Stomach (tissue), 9 donors: ENCODE results near the gene KSR2. TPM values are rescaled to one million over a fixed set of nuclear protein-coding genes. Genes with fewer than 3 reads are reported as not detected.

Source experiments
- DNase-seq, 2 donors: peaks; one replicate each; pipeline versions ENCODE4 v3.0.0 to v3.0.0-alpha.2; 2013 to 2019
- H3K27ac ChIP-seq, 5 donors: fragments of 200-600 bp in 4 of 5; sonication (generic) in 4 of 5; one replicate each; pipeline ENCODE4 v1.5.1; 2013 to 2019; ENCODE audit warnings: mild to moderate bottlenecking in 1 of 5, moderate library complexity in 1 of 5
- H3K27me3 ChIP-seq, 3 donors: fragments of 200-600 bp; sonication (generic); one replicate each; pipeline ENCODE4 v1.5.1; 2017 to 2019; ENCODE audit warnings: mixed run types in 1 of 3
- H3K36me3 ChIP-seq, 4 donors: fragments of 200-600 bp; sonication (generic); 1 replicate in 3 of 4; 2 replicates in 1 of 4; pipeline ENCODE4 v1.5.1; 2016 to 2019
- H3K4me1 ChIP-seq, 4 donors: fragments of 200-600 bp; sonication (generic); one replicate each; pipeline ENCODE4 v1.5.1; 2016 to 2019
- H3K4me3 ChIP-seq, 4 donors: fragments of 200-600 bp; sonication (generic) in 3 of 4; one replicate each; pipeline ENCODE4 v1.5.1; 2016 to 2019; ENCODE audit warnings: mild to moderate bottlenecking in 1 of 4
- H3K9me3 ChIP-seq, 4 donors: fragments of 200-600 bp; sonication (generic); one replicate each; pipeline ENCODE4 v1.5.1; 2016 to 2019
- EP300 ChIP-seq: sonication (generic); formaldehyde crosslinking; IDR thresholded peaks from one replicate; pipeline ENCODE4 v1.6.1; 2017; ENCODE audit warnings: antibody characterized with exemption
- POLR2A ChIP-seq, 4 donors: fragments of 450-650 bp; IDR thresholded peaks; one replicate each; pipeline ENCODE4 v1.6.1; 2016; ENCODE audit warnings: antibody characterized with exemption in 4 of 4, control low read depth in 2 of 4, mild to moderate bottlenecking in 1 of 4, moderate library complexity in 1 of 4
- POLR2AphosphoS5 ChIP-seq, 3 donors: sonication (generic); formaldehyde crosslinking; IDR thresholded peaks; one replicate each; pipeline ENCODE4 v1.6.1; 2016; ENCODE audit warnings: antibody characterized with exemption in 3 of 3
- WGBS, 5 donors: extraction: QIAGEN DNeasy Blood & Tissue Kit in 3 of 5; methylation state at CpG; one replicate each; pipeline versions ENCODE4 v1.1.5 to v1.1.7; 2013 to 2018; 5-methylcytosine and 5-hydroxymethylcytosine counted together
- intact Hi-C: fragments of 100-400 bp; cut with DNase I; formaldehyde crosslinking; loops from one replicate; pipeline ENCODE4 v1.15.1; 2023; ENCODE audit warnings: low total_unique reads
- polyA plus RNA-seq, 3 donors: library from polyadenylated mRNA; stranded (reverse); fragments of 200-250 nt; gene quantifications; one replicate each; pipeline ENCODE4 v1.2.3, GENCODE V29; 2013
- total RNA-seq, 5 donors: library from RNA; depleted of rRNA; stranded (reverse); fragments of >200 nt; gene quantifications; one replicate each; pipeline versions ENCODE4 v1.1.0 to v1.2.3, GENCODE V29; 2014 to 2016
- TF ChIP-seq, protein P1 (sequence below), 7 experiments: fragments of 450-650 bp in 4 of 7; fragments of 200-600 bp in 3 of 7; sonication (generic) in 3 of 7; IDR thresholded peaks; one replicate each; pipeline ENCODE4 v1.5.1; 2016 to 2019; ENCODE audit warnings: antibody characterized with exemption in 7 of 7, control low read depth in 2 of 7, mild to moderate bottlenecking in 1 of 7
- donor health status: healthy with polysubstance abuse.
- donor health status: Bipolar disorder and iron deficiency.
- donor health status: healthy.

The KSR2 gene
- total and polyA plus RNA-seq, 8 donors: 0.03 to 1.4 (median 0.26) TPM; not detected in 2

DNA sequence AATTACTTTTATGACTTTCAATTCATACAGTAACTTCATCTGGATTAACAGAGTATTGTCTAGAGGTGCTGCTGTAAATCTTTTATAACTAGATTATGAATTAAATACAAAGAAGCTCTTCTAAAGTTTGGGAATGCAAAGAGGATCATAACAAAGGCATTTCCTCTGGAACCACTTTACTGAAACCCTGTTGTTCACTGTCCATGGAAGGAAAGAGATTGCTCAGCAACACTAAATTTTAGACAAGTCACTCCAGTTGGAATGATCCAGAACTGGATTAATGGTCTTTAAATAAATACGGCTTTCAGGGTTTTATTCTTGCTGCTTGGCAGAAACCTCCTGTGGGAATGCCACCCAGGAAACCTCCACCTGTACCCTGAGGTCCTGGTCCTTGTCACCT, 250.6 kb downstream of the KSR2 start:
- TF ChIP-seq POLR2A (IDR thresholded peaks at IDR 0.05) (no peak), EP300 (no peak), POLR2AphosphoS5 (IDR thresholded peaks at IDR 0.05) (no peak)
- TF ChIP-seq, protein P1, sequence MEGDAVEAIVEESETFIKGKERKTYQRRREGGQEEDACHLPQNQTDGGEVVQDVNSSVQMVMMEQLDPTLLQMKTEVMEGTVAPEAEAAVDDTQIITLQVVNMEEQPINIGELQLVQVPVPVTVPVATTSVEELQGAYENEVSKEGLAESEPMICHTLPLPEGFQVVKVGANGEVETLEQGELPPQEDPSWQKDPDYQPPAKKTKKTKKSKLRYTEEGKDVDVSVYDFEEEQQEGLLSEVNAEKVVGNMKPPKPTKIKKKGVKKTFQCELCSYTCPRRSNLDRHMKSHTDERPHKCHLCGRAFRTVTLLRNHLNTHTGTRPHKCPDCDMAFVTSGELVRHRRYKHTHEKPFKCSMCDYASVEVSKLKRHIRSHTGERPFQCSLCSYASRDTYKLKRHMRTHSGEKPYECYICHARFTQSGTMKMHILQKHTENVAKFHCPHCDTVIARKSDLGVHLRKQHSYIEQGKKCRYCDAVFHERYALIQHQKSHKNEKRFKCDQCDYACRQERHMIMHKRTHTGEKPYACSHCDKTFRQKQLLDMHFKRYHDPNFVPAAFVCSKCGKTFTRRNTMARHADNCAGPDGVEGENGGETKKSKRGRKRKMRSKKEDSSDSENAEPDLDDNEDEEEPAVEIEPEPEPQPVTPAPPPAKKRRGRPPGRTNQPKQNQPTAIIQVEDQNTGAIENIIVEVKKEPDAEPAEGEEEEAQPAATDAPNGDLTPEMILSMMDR (IDR thresholded peaks at IDR 0.05): no peak
- 69 to 90% (median 73%) methylated on average over 1 of the region's 1 CpG for WGBS, 5 donors
- no peaks in the 10 kb centered on the region for H3K27me3 ChIP-seq
- intact Hi-C loops: no loop called here
- H3K36me3 ChIP-seq: no peaks in the 10 kb centered on the region
- H3K27ac ChIP-seq: no peak overlapping the region
- no peak overlapping the region for H3K4me3 ChIP-seq
- H3K9me3 ChIP-seq: no peaks in the 10 kb centered on the region
- DNase-seq: no peak
- no peaks in the 10 kb centered on the region for H3K4me1 ChIP-seq

DNA sequence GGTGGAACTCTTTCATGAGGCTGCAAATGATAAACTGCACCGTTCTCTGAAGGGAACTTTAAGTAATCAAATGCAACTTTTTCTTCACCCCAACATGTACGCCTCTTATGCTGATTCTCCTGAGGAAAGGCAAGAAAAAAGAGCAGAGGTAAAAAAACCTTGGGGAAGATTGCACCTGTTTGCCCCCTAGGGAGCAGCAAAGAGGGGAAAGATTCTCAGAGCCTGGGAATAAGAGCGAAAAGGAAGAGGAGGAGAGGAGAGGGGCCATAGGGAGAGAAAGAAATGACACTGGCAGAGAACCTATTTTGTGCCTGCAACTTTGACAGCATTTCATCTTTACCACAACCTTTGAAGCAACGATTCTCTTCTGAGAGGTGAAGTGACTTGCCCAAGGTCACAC, 254.6 kb downstream of the KSR2 start:
- Histone ChIP-seq H3K27me3 (peaks cover 0 to 11% (median 0%) of the 10 kb centered on the region in 3 donors), H3K9me3 (no peaks in the 10 kb centered on the region), H3K27ac (no peak overlapping the region), H3K4me3 (no peak overlapping the region), H3K4me1 (no peaks in the 10 kb centered on the region), H3K36me3 (no peaks in the 10 kb centered on the region)
- intact Hi-C loops: no loop called here
- DNase-seq: no peak
- WGBS, 5 donors: 44 to 60% (median 55%) methylated on average over 4 of the region's 4 CpGs
- TF ChIP-seq POLR2A (IDR thresholded peaks at IDR 0.05): no peak
- no peak for TF ChIP-seq EP300

DNA sequence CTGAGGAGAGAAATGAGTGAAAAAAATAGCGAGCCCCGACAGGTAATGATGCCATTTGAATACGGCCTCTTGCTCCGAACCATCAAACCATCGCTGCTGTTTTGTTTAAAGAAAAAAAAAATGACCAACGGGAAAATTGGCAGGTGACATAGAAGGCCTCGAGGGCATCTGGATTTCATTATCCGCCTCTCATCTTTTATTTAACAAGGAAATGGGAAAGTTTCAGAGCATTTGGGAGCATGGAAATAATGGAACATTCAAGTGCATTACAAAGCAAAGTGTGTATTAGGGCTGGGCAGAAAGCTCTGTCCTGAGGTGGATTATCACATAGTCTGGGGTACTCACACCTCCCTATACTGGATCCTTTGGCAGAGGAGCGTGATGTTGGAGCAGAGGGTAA, 258.7 kb downstream of the KSR2 start:
- DNase-seq: no peak

DNA sequence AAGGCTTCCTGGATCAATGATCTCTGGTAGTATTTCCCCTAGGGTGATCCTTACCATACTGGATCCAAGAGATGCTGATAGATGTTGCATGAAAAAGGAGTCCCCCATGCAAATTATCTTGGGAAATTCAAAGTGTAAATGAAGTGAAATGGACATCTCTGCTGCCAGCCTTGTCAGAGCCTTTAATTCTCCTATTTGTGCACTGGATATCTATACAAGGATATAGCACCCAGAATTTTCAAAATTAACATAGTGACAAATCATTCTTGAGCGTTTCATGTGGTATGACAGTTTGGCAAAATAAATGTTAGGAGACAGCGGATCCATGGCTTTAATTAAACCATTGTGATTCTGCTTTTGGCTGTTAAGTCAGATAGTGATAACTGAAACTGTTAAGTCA, 260.9 kb downstream of the KSR2 start:
- Histone ChIP-seq H3K4me3 (no peak overlapping the region), H3K36me3 (no peaks in the 10 kb centered on the region), H3K27ac (no peak overlapping the region), H3K4me1 (no peaks in the 10 kb centered on the region), H3K27me3 (peaks cover 0 to 11% (median 0%) of the 10 kb centered on the region in 3 donors), H3K9me3 (no peaks in the 10 kb centered on the region)
- TF ChIP-seq POLR2A (IDR thresholded peaks at IDR 0.05) (no peak), EP300 (no peak), POLR2AphosphoS5 (IDR thresholded peaks at IDR 0.05) (no peak)
- TF ChIP-seq, protein P1 (IDR thresholded peaks at IDR 0.05): no peak
- intact Hi-C loops: no loop called here
- WGBS, 5 donors: 77 to 92% (median 85%) methylated on average over 2 of the region's 2 CpGs
- no peak for DNase-seq

More for the DNA sequence above, 258.7 kb downstream of the KSR2 start:
- Histone ChIP-seq H3K4me1 (no peaks in the 10 kb centered on the region), H3K27me3 (peaks cover 0 to 11% (median 0%) of the 10 kb centered on the region in 3 donors), H3K27ac (no peak overlapping the region), H3K36me3 (no peaks in the 10 kb centered on the region), H3K4me3 (no peak overlapping the region), H3K9me3 (no peaks in the 10 kb centered on the region)
- WGBS, 5 donors: 75 to 91% (median 83%) methylated on average over 9 of the region's 9 CpGs
- intact Hi-C loops: no loop called here
- TF ChIP-seq EP300 (no peak), POLR2A (IDR thresholded peaks at IDR 0.05) (no peak), POLR2AphosphoS5 (IDR thresholded peaks at IDR 0.05) (no peak)
- TF ChIP-seq, protein P1 (IDR thresholded peaks at IDR 0.05): no peak

DNA sequence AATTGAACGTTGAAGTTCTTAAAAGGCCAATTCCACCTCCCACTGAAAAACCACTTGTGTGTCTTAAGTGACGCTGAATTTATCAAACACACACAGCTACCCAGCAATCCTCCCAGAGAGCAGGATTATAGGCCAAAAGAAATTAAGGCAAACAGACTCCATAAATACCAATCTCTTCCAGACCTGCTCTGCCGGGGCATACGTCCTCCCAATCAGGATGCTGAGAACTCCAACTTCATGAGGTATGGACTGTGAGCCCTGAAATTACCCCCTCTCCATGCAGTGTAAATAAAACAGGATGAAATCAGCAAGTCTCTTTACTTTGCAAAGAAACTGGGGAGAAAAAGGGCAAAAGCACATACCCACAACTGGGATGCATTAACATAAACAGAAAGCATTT, 265.2 kb downstream of the KSR2 start:
- H3K4me1 ChIP-seq: no peaks in the 10 kb centered on the region
- no peaks in the 10 kb centered on the region for H3K36me3 ChIP-seq
- no peak for DNase-seq
- H3K9me3 ChIP-seq: no peaks in the 10 kb centered on the region
- H3K27me3 ChIP-seq: no peaks in the 10 kb centered on the region
- 44 to 67% (median 55%) methylated on average over 4 of the region's 4 CpGs for WGBS, 5 donors
- no peak overlapping the region for H3K4me3 ChIP-seq
- intact Hi-C loops: no loop called here
- TF ChIP-seq POLR2A (IDR thresholded peaks at IDR 0.05) (no peak), EP300 (no peak), POLR2AphosphoS5 (IDR thresholded peaks at IDR 0.05) (no peak)
- TF ChIP-seq, protein P1 (IDR thresholded peaks at IDR 0.05): no peak
- no peak overlapping the region for H3K27ac ChIP-seq
